SK-N-SH (cell line): ENCODE measurements around the gene FRS3. TPM values are rescaled to one million over a fixed set of nuclear protein-coding genes. Genes with fewer than 3 reads are reported as not detected.

ENCODE experiments used
- CTCF ChIA-PET: fragments of 300-600, 350-600 bp; formaldehyde crosslinking; extraction: SDS; loops from one replicate; lab custom pipeline; 2021; lab: Yijun Ruan, JAX
- POLR2A ChIA-PET: fragments of 350-600 bp; sonication (Branson Sonifier 250); formaldehyde crosslinking; extraction: SDS; loops from one replicate; lab custom pipeline; 2020; ENCODE audit warnings: antibody characterized with exemption, inconsistent platforms; lab: Yijun Ruan, JAX
- DNase-seq: peaks from one replicate; pipeline ENCODE4 v3.0.0; 2012
- H2AFZ ChIP-seq: fragments of 200-600 bp; sonication (generic); 2 replicates; pipeline ENCODE4 v1.8.1; 2016; ENCODE audit warnings: antibody characterized with exemption, mild to moderate bottlenecking, low read depth
- H3F3A ChIP-seq: fragments of 200-600 bp; sonication (generic); replicated peaks from 2 replicates; pipeline ENCODE3; 2016; ENCODE audit warnings: antibody characterized with exemption, mild to moderate bottlenecking; ENCODE audit not compliant: insufficient read depth
- H3K27ac ChIP-seq, 2 experiments: fragments of 200-500 bp in 1 of 2; fragments of 200-600 bp in 1 of 2; sonication (Bioruptor generic) in 1 of 2; sonication (generic), shearing (Covaris generic) in 1 of 2; 2 replicates each; pipeline versions ENCODE4 v1.5.1 to v1.6.1; 2014 to 2016; ENCODE audit warnings: low read depth in 2 of 2, inconsistent platforms in 1 of 2, low read length in 1 of 2, mild to moderate bottlenecking in 1 of 2, mixed read lengths in 1 of 2
- H3K27me3 ChIP-seq: fragments of 200-600 bp; sonication (generic), shearing (Covaris generic); 2 replicates; pipeline ENCODE4 v1.6.1; 2016; ENCODE audit warnings: mixed run types; ENCODE audit not compliant: insufficient read depth
- H3K36me3 ChIP-seq, 2 experiments: fragments of 200-500 bp in 1 of 2; fragments of 200-600 bp in 1 of 2; sonication (Bioruptor generic) in 1 of 2; sonication (generic) in 1 of 2; replicated peaks in 1 of 2; 2 replicates each; pipeline versions ENCODE3 to v1.5.1; 2014 to 2016; ENCODE audit warnings: low read length in 1 of 2, mild to moderate bottlenecking in 1 of 2; ENCODE audit not compliant: insufficient read depth in 2 of 2, control insufficient read depth in 1 of 2
- H3K4me1 ChIP-seq, 2 experiments: fragments of 200-500 bp in 1 of 2; fragments of 200-600 bp in 1 of 2; sonication (Bioruptor generic) in 1 of 2; sonication (generic), shearing (Covaris generic) in 1 of 2; 2 replicates each; pipeline versions ENCODE4 v1.5.1 to v1.6.1; 2014 to 2016; ENCODE audit warnings: low read depth in 1 of 2, low read length in 1 of 2, mixed run types in 1 of 2; ENCODE audit not compliant: insufficient read depth in 2 of 2, control insufficient read depth in 1 of 2
- H3K4me2 ChIP-seq: fragments of 200-600 bp; sonication (generic), shearing (Covaris generic); 2 replicates; pipeline ENCODE4 v1.6.1; 2017; ENCODE audit warnings: mixed run types
- H3K4me3 ChIP-seq, 2 experiments: fragments of 200-500 bp in 1 of 2; fragments of 200-600 bp in 1 of 2; sonication (Bioruptor generic) in 1 of 2; sonication (generic), shearing (Covaris generic) in 1 of 2; 2 replicates each; pipeline versions ENCODE4 v1.5.1 to v1.8.1; 2014 to 2016; ENCODE audit warnings: low read depth in 2 of 2, inconsistent platforms in 1 of 2, low read length in 1 of 2, mild to moderate bottlenecking in 1 of 2, mixed read lengths in 1 of 2, moderate library complexity in 1 of 2
- H3K79me2 ChIP-seq: fragments of 200-600 bp; sonication (generic); 2 replicates; pipeline ENCODE4 v1.8.1; 2017; ENCODE audit warnings: mild to moderate bottlenecking; ENCODE audit not compliant: insufficient read depth
- H3K9ac ChIP-seq: fragments of 200-600 bp; sonication (generic); 2 replicates; pipeline ENCODE4 v1.6.1; 2017; ENCODE audit warnings: mixed run types
- H3K9me2 ChIP-seq: fragments of 200-600 bp; sonication (generic); 2 replicates; pipeline ENCODE4 v1.6.1; 2017; ENCODE audit warnings: mixed run types
- H3K9me3 ChIP-seq: fragments of 200-600 bp; sonication (generic); 2 replicates; pipeline ENCODE4 v1.6.1; 2017; ENCODE audit warnings: mixed run types, mild to moderate bottlenecking, moderate library complexity
- H4K20me1 ChIP-seq: fragments of 200-600 bp; sonication (generic); 2 replicates; pipeline ENCODE4 v1.6.1; 2017; ENCODE audit warnings: mild to moderate bottlenecking, mixed run types; ENCODE audit not compliant: insufficient read depth
- ELF1 ChIP-seq: IDR thresholded peaks from 2 replicates; pipeline ENCODE4 v1.4.0; 2012
- EZH2phosphoT487 ChIP-seq: fragments of 200-600 bp; sonication (generic); IDR thresholded peaks from 2 replicates; pipeline ENCODE4 v1.6.1; 2017; ENCODE audit warnings: low read depth, mixed run types, mild to moderate bottlenecking, antibody characterized with exemption, moderate library complexity, borderline replicate concordance
- FOSL2 ChIP-seq: IDR thresholded peaks from 2 replicates; pipeline ENCODE4 v1.4.0; 2012; ENCODE audit warnings: low read depth, mild to moderate bottlenecking, moderate library complexity, borderline replicate concordance
- GATA2 ChIP-seq: sonication (generic); formaldehyde crosslinking; IDR thresholded peaks from 2 replicates; pipeline ENCODE4 v1.5.0; 2020; ENCODE audit warnings: mild to moderate bottlenecking, missing genetic modification reagents
- JUND ChIP-seq: IDR thresholded peaks from 2 replicates; pipeline ENCODE4 v1.4.0; 2012
- NRF1 ChIP-seq: IDR thresholded peaks from 2 replicates; pipeline ENCODE4 v1.6.1; 2012; ENCODE audit warnings: low read depth, mild to moderate bottlenecking, low read length
- WGBS: methylation state at CpG from one replicate; pipeline ENCODE4 v1.1.6; 2017; ENCODE audit warnings: low lambda C conversion rate; 5-methylcytosine and 5-hydroxymethylcytosine counted together
- polyA plus RNA-seq, 3 experiments: library from polyadenylated mRNA; depleted of rRNA; stranded (reverse); fragments of >200 nt; gene quantifications; 2 replicates each; pipeline ENCODE4 v1.2.3, GENCODE V29; 2012
- TF ChIP-seq, protein P1 (sequence below): fragments of 200-600 bp; sonication (generic); IDR thresholded peaks from 2 replicates; pipeline ENCODE4 v1.6.1; 2017; ENCODE audit warnings: antibody characterized with exemption, mild to moderate bottlenecking, moderate library complexity
- TF ChIP-seq, protein P2 (sequence below): fragments of 150-350 bp; IDR thresholded peaks from 2 replicates; pipeline ENCODE4 v1.6.1; 2016; ENCODE audit warnings: mild to moderate bottlenecking, low read depth, low read length
- TF ChIP-seq, protein P3 (sequence below): IDR thresholded peaks from 2 replicates; pipeline ENCODE4 v1.4.0; 2012; ENCODE audit warnings: low read depth, borderline replicate concordance

Gene FRS3
- polyA plus RNA-seq, 1 of the 3 experiments (the other 2 are of a cell fraction) = 8.6 TPM

DNA sequence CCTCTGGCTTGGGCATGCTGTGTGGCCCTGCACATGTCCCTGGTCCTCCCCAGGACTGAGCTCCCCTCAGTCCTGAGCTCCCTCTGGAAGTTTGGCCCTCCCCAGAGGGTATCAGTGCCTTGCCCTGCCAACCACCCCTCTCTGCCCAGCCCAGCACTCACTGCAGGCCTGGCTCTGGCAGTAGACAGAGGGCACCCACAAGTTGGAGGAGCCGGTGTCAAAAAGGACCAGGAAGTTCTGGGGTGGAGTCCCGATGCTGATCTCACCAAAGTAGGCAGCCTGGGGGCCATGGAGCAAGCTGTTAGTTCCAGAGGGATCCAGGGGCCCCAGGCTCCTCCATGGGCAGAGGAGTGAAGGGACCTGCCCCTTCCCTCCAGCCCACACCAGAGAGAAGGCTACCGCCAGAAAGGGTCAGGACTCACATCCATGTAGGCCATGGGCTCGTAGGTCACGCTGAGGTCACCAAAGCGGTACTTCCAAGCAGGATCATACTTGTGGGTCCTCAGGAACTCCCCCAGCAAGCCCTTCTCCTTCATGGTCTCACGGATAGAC is 35.4 kb downstream of the FRS3 start:
- H3K9me2 ChIP-seq = no peaks in the 10 kb centered on the region
- no peaks in the 10 kb centered on the region for H3F3A ChIP-seq
- no peak overlapping the region for H3K27ac ChIP-seq
- H3K4me1 ChIP-seq = peaks cover 0 to 5% of the 10 kb centered on the region in 2 experiments; a peak in 1 of 4 replicates
- CTCF ChIA-PET = no interaction called here
- H3K4me2 ChIP-seq = no peak overlapping the region
- H3K9ac ChIP-seq = no peak overlapping the region
- DNase-seq = no peak
- no peaks in the 10 kb centered on the region for H3K27me3 ChIP-seq
- 79% methylated on average over 7 of the region's 7 CpGs for WGBS
- H3K36me3 ChIP-seq = no peaks in the 10 kb centered on the region
- no peaks in the 10 kb centered on the region for H3K9me3 ChIP-seq
- H3K4me3 ChIP-seq = no peak overlapping the region
- H2AFZ ChIP-seq = no peak overlapping the region
- no peaks in the 10 kb centered on the region for H4K20me1 ChIP-seq
- H3K79me2 ChIP-seq = no peaks in the 10 kb centered on the region
- TF ChIP-seq, protein P1, sequence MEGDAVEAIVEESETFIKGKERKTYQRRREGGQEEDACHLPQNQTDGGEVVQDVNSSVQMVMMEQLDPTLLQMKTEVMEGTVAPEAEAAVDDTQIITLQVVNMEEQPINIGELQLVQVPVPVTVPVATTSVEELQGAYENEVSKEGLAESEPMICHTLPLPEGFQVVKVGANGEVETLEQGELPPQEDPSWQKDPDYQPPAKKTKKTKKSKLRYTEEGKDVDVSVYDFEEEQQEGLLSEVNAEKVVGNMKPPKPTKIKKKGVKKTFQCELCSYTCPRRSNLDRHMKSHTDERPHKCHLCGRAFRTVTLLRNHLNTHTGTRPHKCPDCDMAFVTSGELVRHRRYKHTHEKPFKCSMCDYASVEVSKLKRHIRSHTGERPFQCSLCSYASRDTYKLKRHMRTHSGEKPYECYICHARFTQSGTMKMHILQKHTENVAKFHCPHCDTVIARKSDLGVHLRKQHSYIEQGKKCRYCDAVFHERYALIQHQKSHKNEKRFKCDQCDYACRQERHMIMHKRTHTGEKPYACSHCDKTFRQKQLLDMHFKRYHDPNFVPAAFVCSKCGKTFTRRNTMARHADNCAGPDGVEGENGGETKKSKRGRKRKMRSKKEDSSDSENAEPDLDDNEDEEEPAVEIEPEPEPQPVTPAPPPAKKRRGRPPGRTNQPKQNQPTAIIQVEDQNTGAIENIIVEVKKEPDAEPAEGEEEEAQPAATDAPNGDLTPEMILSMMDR = no peak
- TF ChIP-seq NRF1 = no peak
- TF ChIP-seq, protein P2, sequence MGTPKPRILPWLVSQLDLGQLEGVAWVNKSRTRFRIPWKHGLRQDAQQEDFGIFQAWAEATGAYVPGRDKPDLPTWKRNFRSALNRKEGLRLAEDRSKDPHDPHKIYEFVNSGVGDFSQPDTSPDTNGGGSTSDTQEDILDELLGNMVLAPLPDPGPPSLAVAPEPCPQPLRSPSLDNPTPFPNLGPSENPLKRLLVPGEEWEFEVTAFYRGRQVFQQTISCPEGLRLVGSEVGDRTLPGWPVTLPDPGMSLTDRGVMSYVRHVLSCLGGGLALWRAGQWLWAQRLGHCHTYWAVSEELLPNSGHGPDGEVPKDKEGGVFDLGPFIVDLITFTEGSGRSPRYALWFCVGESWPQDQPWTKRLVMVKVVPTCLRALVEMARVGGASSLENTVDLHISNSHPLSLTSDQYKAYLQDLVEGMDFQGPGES = no peak
- POLR2A ChIA-PET = no interaction called here

DNA sequence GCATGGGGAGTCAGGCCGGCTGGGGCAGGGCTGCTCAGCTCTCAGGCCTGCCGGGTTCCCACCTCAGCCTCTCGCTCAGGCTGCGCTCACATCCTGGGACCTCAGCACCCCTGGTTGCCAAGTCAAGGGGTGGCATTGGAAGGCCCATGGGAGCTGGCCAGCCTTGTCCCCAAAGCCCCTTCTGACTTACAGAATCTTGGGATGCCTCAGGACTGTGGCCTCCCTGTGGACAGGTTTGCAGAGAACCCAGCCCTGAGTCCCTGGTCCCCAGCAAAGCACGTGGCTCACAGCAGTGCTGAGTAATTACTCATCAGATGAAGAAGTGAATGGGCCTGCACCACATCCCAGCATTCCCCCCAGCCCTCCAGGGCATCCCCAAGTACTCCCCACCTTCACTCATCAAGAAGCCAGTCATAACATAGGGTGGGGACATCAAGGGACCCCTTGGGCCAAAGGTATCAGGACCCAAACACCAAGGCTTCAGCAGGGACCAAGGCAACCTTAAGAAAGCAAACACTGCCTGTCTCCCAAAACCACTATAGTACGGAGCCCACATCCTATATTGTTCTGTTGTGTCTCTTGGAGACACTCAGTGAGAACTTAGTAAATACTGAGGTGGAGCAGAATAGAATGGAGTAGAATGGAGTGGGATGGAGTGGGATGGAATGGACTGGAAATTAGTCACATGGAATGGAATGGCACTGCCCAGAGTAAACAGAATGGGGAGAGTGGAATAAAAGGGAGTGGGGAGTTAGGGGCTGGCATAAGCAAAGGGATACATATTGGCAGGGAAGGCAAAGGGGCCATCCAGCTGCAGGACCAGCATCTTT is 36.1 kb downstream of the FRS3 start:
- CTCF ChIA-PET = interaction anchor here (1.5 kb wide), 1 partner anchor 9 kb away, joined by 3 read pairs; no protein-coding TSS in a partner anchor
- Histone ChIP-seq H3K79me2 (no peaks in the 10 kb centered on the region), H4K20me1 (no peaks in the 10 kb centered on the region), H3K9me3 (no peaks in the 10 kb centered on the region), H3K27me3 (no peaks in the 10 kb centered on the region), H3F3A (no peaks in the 10 kb centered on the region), H3K27ac (no peak overlapping the region), H3K9ac (no peak overlapping the region), H2AFZ (no peak overlapping the region), H3K4me3 (no peak overlapping the region), H3K9me2 (no peaks in the 10 kb centered on the region), H3K4me2 (no peak overlapping the region), H3K36me3 (no peaks in the 10 kb centered on the region), H3K4me1 (peaks cover 0 to 2% of the 10 kb centered on the region in 2 experiments; a peak in 2 of 4 replicates)
- DNase-seq = no peak
- WGBS = 85% methylated on average over 5 of the region's 6 CpGs
- POLR2A ChIA-PET = no interaction called here
- TF ChIP-seq, protein P3, sequence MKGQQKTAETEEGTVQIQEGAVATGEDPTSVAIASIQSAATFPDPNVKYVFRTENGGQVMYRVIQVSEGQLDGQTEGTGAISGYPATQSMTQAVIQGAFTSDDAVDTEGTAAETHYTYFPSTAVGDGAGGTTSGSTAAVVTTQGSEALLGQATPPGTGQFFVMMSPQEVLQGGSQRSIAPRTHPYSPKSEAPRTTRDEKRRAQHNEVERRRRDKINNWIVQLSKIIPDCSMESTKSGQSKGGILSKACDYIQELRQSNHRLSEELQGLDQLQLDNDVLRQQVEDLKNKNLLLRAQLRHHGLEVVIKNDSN = no peak
- no peak for TF ChIP-seq NRF1
- no peak for TF ChIP-seq EZH2phosphoT487
- TF ChIP-seq, protein P2 = no peak
- no peak for TF ChIP-seq FOSL2
- no peak for TF ChIP-seq ELF1
- TF ChIP-seq JUND = no peak
- no peak for TF ChIP-seq GATA2 (CRISPR knock-in tag)
